GM21717 (cell line): ENCODE results near the gene RAMP1.

Experiments used
- ATAC-seq: cut with Tn5 transposase; IDR thresholded peaks from one replicate; pipeline ENCODE4 v1.9.1; 2021; ENCODE audit warnings: mild to moderate bottlenecking, moderate library complexity; ENCODE audit not compliant: unreplicated experiment

The RAMP1 gene

DNA sequence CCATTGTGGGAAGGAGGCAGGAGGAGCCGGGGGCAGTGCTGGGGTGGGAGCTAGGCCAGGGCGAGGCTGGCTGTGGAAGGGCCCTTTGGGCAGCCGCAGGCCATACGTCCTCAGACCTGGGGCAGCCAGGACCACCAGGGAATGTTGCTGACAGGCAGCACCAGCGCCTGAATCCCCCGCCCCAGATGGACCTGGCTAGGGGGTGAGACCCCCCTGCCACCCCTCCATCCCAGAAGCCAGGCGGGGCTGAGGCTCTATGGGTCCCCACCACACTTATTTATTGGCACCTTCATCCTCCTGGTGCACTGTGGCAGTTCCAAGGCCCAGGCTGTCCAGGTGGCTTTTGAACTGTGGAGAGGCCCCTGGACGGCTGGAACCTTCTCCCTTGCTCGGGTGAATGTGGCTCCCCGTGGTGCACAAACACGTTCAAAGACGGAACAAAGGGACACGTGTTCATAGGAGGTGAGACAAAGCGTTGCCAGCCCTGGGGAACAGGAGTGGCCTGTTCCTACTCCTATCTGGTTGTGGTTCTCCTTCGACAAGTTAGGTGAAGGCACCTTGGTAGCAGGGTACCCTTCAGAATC lies 35.1 kb downstream of the RAMP1 start:
- ATAC-seq: no peak

DNA sequence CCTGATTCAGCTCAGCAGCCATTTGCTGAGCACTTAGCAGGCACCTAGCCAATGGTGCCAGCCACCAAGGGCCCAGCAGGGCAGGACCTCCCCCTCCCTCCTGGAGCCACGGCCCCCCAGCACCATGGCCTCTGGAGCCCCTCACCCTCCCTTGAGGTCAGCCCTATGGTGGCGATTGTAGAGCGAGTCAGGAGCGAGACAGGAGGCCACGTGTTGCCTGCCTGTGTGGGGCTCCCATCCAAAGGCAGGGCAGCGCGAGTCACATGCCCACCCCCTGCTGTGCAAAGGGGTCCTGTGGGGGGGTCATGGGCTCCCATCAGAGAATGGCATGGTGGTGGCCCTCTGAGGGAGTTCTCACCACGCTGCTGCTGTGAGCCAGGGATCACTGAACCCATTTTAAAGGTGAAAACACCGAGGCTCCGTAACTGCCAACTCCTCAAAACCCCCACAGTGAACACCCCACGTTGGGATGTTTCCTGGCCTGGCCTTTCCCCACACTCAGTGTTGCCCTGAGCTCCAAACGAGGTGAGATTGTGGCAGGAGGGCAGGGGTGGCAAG lies 35.6 kb downstream of the RAMP1 start:
- no peak for ATAC-seq

GRCh38 chr2:237895544-237896506 lies 36.4 kb downstream of the RAMP1 start:
- ATAC-seq: no peak

- no peak for ATAC-seq
These were observed 37.1 kb downstream of the RAMP1 start for GRCh38 chr2:237896507-237896892.

GRCh38 chr2:237896956-237897355 lies 37.5 kb downstream of the RAMP1 start:
- ATAC-seq: no peak

- ATAC-seq: no peak
These were observed 38.6 kb downstream of the RAMP1 start for GRCh38 chr2:237898057-237898414.

DNA sequence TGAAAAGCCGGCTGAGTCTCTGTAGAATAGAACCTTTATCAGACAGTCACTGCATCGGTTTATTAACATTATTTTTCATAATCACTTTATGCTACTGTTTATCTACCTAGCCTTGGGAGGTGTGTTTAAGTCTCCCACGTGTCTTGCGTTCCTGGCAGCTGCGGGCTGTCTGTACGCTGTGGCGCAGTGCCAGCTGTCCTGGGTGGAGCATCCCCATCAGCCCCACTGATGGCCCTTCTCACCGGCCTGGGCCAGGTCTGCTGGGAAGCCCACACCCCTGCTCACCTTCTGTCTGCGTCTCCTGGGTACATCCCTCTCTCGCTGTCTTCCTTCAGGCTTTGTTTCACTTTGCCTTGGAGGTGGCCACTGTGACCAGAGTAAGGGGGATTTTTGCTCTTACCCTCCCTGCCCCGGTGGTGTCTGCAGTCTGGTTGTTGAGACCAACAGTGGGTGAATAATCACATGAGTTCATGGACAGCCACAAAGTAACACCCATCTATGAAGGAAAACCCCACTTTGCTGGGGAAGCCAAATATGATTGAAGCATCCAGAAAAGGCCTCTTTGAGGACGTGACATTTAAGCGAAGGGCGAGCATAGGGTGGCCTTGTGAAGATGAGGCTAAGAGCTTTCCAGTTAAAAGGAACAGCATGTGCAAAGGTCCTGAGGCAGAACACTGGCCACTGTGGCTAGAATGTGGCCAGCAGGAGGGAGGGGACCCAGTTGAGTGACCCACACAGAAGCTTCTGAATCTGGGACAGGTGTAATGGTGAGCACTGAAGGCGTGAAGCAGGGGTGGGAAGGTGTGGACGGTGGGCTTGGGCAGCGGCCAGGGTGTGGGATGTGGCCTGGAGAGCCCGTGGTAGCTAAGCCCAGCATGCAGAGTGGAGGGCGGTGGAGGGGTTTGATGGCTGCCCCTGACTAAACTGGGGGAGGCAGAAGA lies 41.7 kb downstream of the RAMP1 start:
- ATAC-seq: no peak

DNA sequence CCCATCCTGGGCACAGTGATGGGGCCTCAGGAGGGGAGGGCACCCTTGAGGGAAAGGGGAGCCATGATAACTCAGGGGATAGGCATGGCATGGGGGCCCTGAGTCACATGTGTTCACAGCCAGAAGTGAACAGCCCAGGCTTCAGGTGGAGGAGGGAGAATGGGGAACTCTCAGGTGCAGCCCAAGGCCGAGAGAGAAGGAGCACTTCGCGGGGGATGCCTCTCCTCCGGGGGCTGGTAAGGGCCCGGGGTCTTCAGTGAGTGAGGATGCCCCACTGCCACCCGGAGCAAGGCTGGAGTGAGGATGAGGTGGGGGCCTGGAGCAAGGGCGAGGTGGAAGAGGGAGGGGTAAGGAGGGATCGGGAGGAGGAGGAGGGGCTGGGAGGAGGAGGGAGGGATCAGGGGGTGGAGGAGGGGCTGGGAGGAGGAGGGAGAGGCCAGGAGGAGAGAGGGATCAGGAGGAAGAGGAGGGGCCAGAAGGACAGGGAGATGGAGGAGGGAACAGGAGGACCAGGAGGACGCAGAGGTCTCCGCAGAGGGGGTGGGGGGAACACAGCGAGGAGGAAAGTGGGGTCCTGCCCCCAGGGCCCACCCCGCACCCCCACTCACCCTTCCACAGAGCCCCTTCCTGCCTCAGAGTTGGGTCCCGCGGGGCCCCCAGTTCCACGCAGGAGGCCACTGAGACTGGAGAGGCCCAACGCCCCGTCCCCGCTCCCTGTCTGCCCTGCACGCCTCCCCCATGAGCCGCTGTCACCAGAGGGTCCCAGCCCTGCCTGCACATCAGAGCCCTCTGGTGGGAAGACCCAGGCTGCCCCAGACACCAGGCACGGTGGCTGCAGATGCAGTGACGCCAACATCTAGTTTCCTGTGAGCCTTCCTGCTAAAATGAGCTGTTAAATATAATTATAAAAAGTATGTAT lies 42.8 kb downstream of the RAMP1 start:
- no peak for ATAC-seq

GRCh38 chr2:237904831-237905599 lies 45.6 kb downstream of the RAMP1 start:
- ATAC-seq: no peak

GRCh38 chr2:237907144-237907543 lies 47.7 kb downstream of the RAMP1 start:
- ATAC-seq: no peak

DNA sequence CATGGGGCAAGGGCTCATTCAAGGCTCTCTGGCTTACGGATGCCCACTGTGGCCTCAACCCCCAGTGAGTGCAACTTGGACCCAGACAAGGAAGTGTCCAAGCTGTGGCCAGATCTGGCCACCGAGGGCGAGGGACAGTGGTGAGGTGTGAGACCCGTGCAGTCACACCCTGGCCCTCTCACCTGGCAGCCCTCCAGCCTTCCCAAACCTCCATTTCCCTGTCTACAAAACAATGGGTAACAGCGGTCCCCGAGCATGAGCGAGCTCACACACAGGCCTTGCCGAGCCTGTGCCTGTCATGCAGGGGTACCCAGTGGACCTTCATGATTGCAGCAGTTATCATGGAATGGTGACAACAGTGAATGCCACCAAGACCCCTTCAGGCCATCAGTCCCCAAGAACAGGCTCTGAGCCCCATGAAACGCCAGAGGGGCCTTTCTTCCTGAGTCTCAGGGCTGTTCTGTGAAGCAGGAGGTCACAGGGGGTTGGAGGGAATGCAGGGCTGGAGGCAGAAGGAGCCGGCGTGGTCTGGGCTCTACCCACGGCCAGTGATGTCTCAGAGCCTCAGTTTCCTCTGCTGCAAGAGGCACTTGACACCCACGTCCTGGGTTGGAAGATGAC lies 49.8 kb downstream of the RAMP1 start:
- no peak for ATAC-seq

DNA sequence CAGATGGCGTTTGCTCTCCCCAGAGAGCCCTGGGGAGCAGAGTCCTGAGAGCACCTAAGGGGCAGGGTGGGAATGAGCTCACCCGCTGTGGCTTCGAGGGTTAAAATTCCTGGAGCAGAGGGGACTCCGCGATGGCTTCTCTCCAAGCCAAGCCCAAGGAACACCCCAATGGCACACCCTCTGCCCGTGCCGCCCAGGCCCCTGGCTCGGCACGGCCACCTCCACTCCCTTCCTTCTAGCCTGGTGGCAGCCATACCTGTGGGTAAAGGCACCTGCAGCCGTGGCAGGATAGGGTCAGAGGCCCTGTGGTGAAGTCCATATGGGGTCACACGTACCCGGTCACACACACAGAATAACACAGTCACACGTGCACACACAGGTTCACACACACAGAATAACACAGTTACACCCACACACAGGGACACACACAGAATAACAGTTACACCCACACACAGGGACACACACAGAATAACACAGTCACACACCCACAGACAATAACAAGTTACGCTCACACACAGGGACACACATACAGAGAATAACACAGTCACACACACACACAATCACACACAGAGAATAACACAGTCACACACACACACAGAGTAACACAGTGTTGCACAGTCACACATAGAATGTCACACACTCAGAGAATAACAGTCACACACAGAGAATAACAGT lies 50.5 kb downstream of the RAMP1 start:
- ATAC-seq: no peak

- ATAC-seq: no peak
These were observed 51.3 kb downstream of the RAMP1 start for GRCh38 chr2:237910576-237911362.

DNA sequence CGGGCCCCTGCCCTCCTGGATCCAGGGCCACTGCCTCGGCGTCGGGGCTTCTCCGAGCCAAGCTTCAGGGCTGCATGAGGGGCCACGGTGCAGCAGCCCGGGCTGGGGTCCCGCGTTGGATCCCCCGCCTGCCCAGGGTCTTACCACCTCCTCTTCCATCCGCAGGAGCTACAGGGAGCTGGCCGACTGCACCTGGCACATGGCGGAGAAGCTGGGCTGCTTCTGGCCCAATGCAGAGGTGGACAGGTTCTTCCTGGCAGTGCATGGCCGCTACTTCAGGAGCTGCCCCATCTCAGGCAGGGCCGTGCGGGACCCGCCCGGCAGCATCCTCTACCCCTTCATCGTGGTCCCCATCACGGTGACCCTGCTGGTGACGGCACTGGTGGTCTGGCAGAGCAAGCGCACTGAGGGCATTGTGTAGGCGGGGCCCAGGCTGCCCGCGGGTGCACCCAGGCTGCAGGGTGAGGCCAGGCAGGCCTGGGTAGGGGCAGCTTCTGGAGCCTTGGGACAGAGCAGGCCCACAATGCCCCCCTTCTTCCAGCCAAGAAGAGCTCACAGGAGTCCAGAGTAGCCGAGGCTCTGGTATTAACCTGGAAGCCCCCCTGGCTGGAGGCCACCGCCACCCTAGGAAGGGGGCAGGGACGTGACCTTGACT lies 52.1 kb downstream of the RAMP1 start:
- ATAC-seq: no peak

DNA sequence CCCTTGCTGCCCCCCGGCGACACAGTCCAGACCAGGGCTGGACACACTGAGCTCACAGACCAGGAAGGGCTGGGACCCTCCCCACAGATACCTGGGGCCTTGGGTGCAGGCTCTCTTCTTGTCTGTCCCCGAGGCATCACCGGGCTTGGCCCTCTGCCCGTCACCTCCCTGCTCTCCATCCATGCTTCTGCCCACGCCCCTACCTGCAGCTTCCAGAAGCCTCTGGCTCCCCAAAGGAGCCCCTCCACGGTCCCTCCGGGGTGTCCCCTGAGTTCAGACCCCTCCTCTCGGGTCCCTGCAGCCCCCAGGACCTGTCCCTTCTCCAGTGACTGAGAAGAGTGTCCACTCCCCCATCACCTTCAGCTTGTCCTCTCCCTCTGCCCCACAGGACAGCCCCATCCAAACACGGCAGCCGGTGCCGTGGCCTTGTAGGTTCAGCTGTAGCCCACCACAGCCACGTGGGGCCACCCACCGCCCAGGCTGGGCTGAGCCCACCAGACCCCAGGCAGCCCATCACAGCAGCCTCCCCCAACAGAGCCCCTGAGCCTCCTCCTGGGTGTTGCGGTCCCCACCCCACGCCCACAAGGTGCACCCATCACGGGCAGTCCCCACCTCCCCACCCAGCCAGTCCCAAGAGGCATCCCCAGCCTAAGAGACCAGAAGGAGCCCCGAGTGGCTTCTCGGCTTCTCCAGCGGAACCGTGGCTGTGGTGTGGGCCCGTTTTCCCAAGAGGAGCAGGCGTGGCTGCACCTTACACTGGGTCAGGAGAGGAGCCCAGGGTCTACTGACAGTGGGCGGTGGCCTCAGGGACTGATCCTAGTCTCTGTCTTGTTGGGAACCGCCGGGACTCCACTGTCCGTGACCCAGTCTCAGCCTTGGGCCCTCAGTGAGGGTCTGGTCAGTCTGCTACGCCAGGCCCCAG lies 53.1 kb downstream of the RAMP1 start:
- ATAC-seq: no peak
